GM15510 (cell line): ENCODE results near the gene SPINK9.

Experiments used
- POLR2A ChIP-seq: IDR thresholded peaks from 3 replicates; pipeline ENCODE4 v1.6.1; 2011; ENCODE audit warnings: borderline replicate concordance; ENCODE audit not compliant: insufficient read length; ENCODE audit errors: extremely low read depth

The SPINK9 gene

DNA sequence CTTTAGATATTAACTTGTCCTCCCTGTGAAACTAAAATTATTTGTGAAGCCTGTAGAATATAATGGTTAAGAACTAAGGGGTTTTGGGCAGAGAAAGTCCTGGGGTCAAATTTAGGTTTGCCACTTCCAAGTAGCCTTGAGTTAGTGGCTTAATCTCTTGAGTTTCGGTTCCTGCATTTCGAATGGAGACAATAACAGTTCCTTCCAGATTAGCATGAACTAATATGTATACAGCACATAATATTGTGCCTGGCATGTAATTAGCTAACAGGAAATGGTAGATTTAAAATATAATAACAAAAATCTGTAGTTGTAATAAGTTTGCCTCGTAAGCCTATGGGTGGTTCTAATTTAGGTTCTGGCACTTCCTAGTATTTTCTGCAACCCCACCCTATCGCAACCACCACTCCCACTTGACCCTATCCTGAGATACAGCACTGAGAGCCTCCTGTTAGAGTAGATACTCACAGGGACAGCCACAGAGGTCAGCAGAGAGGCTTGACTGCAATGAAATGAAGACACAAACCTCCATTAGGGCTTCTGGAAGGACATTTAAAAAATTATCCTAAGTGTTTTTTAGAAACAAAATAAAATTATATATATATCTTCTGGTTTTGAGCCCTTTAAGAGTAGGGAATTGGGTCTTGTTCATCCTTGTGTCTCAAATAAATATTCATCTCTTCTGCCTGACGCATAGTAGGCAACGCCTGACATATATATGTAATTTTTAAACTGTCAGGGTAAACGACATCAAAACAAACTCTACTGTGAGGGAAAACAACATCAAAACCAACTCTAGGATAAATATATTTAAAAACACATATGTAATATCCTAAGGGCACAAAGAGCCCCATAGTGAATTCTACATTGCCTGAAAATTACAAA, 8.5 kb downstream of the SPINK9 start:
- no peak for TF ChIP-seq POLR2A

- TF ChIP-seq POLR2A = no peak
Measured at GRCh38 chr5:148347706-148348105, 12.3 kb downstream of the SPINK9 start.

DNA sequence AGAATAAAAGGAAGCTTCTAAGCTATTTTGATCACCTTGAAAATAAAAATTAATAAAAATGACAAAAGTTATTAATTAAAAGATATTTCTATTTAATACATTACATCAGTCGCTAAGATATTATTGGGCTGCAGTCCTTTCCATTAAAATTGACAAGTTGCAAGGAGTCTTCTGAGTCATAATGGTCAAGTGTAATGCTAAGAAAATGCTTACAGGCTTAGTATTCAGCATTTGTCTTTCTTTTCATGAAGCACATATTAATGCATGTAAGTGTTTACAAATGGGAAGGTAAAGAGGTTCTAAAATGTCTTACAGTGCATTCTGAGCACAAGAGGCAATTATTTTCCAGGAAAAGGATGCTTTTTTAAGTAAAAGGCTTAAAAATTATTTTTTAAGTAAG, 17.3 kb downstream of the SPINK9 start:
- TF ChIP-seq POLR2A = no peak

DNA sequence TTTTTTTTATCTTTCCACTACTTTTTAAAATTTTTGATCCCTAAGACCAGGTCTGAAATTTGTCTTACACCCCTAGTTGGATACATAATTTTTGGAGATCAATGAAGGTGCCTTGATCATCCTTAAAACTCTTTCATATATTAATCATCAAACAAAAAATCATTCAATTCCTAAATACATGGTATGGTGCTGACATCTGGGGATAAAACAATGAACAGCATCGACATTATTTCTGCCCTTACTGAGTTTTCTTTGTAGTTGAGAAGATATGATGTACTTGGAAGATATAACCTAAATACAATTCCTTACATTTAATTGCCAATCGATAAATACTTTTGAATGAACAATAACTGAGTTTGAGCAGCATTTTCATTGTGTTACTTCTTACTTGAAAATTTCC, 18.3 kb downstream of the SPINK9 start:
- no peak for TF ChIP-seq POLR2A

DNA sequence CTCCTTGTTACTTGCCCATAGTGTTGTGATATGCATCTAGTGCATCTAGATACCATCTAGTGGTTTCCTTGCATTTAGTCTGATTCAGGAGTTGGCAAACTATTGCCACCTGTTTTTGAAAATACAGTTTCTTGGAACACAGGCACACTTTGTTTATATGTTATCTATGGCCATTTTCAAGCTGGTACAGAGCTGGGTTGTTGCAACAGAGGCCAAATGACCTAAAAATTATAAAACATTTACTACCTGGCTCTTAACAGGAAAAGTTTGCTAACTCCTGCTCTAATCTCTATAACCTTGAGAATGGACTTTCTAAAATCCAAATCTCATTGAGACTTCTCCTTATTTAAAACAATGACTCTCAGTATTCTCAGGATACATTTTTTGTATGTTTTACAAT, 29.0 kb downstream of the SPINK9 start:
- no peak for TF ChIP-seq POLR2A

DNA sequence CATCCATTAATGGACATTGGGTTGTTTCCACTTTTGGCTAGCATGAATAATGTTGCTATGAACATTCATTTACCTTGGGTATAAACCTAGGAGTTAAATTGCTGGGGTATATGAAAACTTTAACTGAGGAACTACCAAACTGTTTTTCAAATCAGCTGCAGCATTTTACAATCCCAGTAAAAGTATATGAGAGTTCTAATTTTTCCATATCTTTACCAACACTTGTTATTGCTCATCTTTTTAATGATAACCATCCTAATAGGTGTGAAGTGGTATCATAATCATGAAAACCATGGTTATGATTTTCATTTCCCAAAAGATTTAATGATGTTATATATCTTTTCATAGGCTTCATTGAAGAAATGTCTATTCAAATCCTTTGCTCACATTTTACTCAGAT, 32.9 kb downstream of the SPINK9 start:
- TF ChIP-seq POLR2A = no peak

DNA sequence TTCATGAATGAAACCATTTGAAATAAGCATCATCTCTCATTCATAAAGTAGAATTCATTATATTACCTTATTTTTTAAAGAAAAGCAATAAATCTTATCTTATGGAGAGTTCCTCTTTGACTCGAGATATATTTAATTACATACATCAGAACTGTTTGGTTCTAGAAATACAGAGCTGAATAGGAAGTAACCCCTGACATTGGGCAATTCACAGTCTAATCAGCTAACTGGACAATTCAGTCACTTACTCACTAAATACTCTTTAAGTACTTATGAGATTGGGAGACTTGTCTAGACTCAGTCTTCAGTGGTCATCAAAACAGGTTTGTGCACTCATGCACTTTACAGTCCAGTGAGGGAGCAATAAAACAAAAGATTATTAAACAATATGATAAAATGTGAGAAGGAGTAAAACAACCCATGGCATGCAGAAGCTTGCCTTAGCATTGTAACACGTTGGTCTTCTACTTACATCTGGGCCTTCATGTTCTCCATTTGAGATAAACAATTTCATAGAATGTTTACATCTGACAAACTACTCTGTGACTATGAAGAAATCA, 36.9 kb downstream of the SPINK9 start:
- no peak for TF ChIP-seq POLR2A

GRCh38 chr5:148372893-148373292, 37.5 kb downstream of the SPINK9 start:
- TF ChIP-seq POLR2A = no peak

GRCh38 chr5:148374690-148375360, 39.5 kb downstream of the SPINK9 start:
- no peak for TF ChIP-seq POLR2A

- TF ChIP-seq POLR2A = no peak
Measured at GRCh38 chr5:148376198-148376597, 40.8 kb downstream of the SPINK9 start.

DNA sequence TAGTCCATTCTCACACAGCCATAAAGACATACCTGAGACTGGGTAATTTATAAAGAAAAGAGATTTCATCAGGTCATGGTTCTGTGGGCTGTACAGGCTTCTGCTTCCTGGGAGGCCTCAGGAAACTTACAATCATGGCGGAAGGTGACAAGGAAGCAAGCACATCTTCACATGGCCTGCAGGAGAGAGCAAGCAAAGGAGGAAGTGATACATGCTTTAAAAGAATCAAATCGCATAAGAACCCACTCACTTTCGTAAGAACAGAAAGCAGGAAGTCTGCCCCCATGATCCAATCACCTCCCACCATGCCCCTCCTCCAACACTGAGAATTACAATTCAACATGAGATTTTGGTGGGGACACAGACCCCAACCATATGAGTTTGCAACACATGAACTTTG, 43.3 kb downstream of the SPINK9 start:
- no peak for TF ChIP-seq POLR2A

- TF ChIP-seq POLR2A = no peak
Measured at GRCh38 chr5:148379340-148379739, 44.0 kb downstream of the SPINK9 start.

GRCh38 chr5:148381906-148382305, 46.5 kb downstream of the SPINK9 start:
- no peak for TF ChIP-seq POLR2A

GRCh38 chr5:148382961-148383360, 47.6 kb downstream of the SPINK9 start:
- no peak for TF ChIP-seq POLR2A

GRCh38 chr5:148383564-148384379, 48.4 kb downstream of the SPINK9 start, which contains the start of gene FBXO38:
TSS of gene FBXO38 (plus strand) at chr5:148383958. CDS start at chr5:148394777, 10,819 bp downstream.
- peak; percentile 83 for TF ChIP-seq POLR2A

DNA sequence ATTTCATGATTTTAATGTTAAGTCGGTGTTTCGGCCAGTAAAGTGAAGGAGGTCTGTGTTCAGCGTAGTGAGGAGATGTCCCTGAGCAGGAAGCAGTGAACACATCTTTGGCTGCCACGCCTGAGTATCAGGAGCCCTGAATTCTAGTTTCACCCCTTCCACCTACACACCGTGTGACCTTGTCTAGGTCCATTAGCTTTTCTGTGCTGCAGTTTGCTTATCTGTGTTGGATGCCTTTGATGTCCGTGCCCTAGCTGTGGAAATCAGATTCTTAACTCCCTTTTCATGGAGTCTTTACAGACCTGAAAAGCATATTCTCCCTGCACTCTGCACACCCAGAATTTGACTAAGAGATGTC, 49.0 kb downstream of the SPINK9 start:
- TF ChIP-seq POLR2A = no peak

GRCh38 chr5:148385094-148385493, 49.7 kb downstream of the SPINK9 start:
- no peak for TF ChIP-seq POLR2A
